GM12878 (cell line): ENCODE measurements around the gene SP4. TPM values are rescaled to one million over a fixed set of nuclear protein-coding genes. Genes with fewer than 3 reads are reported as not detected.

Source experiments
- ATAC-seq: fragments of 200-7000 bp; cut with Tn5 transposase; 3 replicates; pipeline ENCODE4 v1.9.1; 2020; ENCODE audit warnings: mild to moderate bottlenecking, moderate library complexity
- BruUV-seq: library from RNA; stranded (reverse); fragments of 400-500 nt; replicated peaks from 2 replicates; lab custom pipeline; 2021; lab: Mats Ljungman, UMichigan
- CTCF ChIA-PET: fragments of 300-600 bp; sonication (Branson Sonifier 250); formaldehyde crosslinking; extraction: SDS; loops from one replicate; lab custom pipeline; 2021; ENCODE audit warnings: inconsistent platforms; lab: Yijun Ruan, JAX
- POLR2A ChIA-PET: fragments of 350-600 bp; formaldehyde crosslinking; extraction: SDS; loops from one replicate; lab custom pipeline; 2021; ENCODE audit warnings: inconsistent platforms; lab: Charles Lee
- RAD21 ChIA-PET: fragments of 300-600 bp; sonication (Branson Sonifier 250); formaldehyde crosslinking; loops from one replicate; lab custom pipeline; 2023; ENCODE audit warnings: antibody characterized with exemption; ENCODE audit not compliant: unreplicated experiment; lab: Charles Lee
- SMC1A ChIA-PET: fragments of 300-600 bp; sonication (Branson Sonifier 250); formaldehyde crosslinking; loops from one replicate; lab custom pipeline; 2023; ENCODE audit not compliant: unreplicated experiment, uncharacterized antibody; lab: Charles Lee
- DNase-seq: peaks from one replicate; pipeline ENCODE4 v3.0.0-alpha.2; 2011; ENCODE audit warnings: low read depth, low spot score
- FAIRE-seq: peaks from 3 replicates; lab custom pipeline; 2011; peaks lifted over from hg19 to GRCh38; lab: Jason Lieb, UNC
- H2AFZ ChIP-seq: 2 replicates; pipeline ENCODE4 v1.6.0; 2011; ENCODE audit warnings: low read depth, low read length, control low read depth; ENCODE audit not compliant: control insufficient read depth
- H3K27ac ChIP-seq: 2 replicates; pipeline ENCODE4 v1.5.1; 2011; ENCODE audit warnings: control low read depth; ENCODE audit not compliant: control insufficient read depth, insufficient read depth
- H3K27me3 ChIP-seq, 2 experiments: replicated peaks in 1 of 2; 2 replicates each; pipeline versions ENCODE4 v1.6.0 to v1.6.1; 2011; ENCODE audit warnings: low read length in 1 of 2; ENCODE audit not compliant: control insufficient read depth in 2 of 2, insufficient read depth in 2 of 2
- H3K36me3 ChIP-seq, 2 experiments: 2 replicates each; pipeline ENCODE4 v1.5.1; 2011; ENCODE audit warnings: low read length in 1 of 2; ENCODE audit not compliant: control insufficient read depth in 2 of 2, insufficient read depth in 2 of 2
- H3K4me1 ChIP-seq: 2 replicates; pipeline ENCODE4 v1.6.1; 2011; ENCODE audit warnings: mild to moderate bottlenecking, low read length, moderate library complexity, mixed read lengths; ENCODE audit not compliant: control insufficient read depth, insufficient read depth
- H3K4me2 ChIP-seq: 2 replicates; pipeline ENCODE4 v1.6.0; 2011; ENCODE audit warnings: control low read depth; ENCODE audit not compliant: control insufficient read depth, insufficient read depth
- H3K4me3 ChIP-seq: fragments of 200-600 bp; sonication (generic); 2 replicates; pipeline ENCODE4 v1.5.1; 2016
- H3K79me2 ChIP-seq: 2 replicates; pipeline ENCODE4 v1.6.0; 2011; ENCODE audit warnings: low read length; ENCODE audit not compliant: control insufficient read depth, insufficient read depth
- H3K9ac ChIP-seq: 2 replicates; pipeline ENCODE4 v1.8.0; 2011; ENCODE audit warnings: low read length, control low read depth, mixed read lengths; ENCODE audit not compliant: control insufficient read depth, insufficient read depth
- H3K9me3 ChIP-seq: replicated peaks from 3 replicates; pipeline ENCODE4 v1.5.1; 2011; ENCODE audit warnings: mild to moderate bottlenecking, low read length; ENCODE audit not compliant: control insufficient read depth, insufficient read depth
- H4K20me1 ChIP-seq: 2 replicates; pipeline ENCODE4 v1.6.0; 2011; ENCODE audit not compliant: control insufficient read depth, insufficient read depth
- HCFC1 ChIP-seq: fragments of 150-350 bp; IDR thresholded peaks from 2 replicates; pipeline ENCODE4 v1.6.1; 2014; ENCODE audit warnings: low read length
- NR2C1 ChIP-seq: fragments of 450-650 bp; IDR thresholded peaks from 2 replicates; pipeline ENCODE4 v1.6.1; 2017; ENCODE audit warnings: antibody characterized with exemption, mild to moderate bottlenecking, moderate library complexity
- PAX5 ChIP-seq: IDR thresholded peaks from 2 replicates; pipeline ENCODE4 v1.6.1; 2011; ENCODE audit warnings: low read depth, low read length, borderline replicate concordance
- RAD21 ChIP-seq: IDR thresholded peaks from 2 replicates; pipeline ENCODE4 v1.6.1; 2011; ENCODE audit warnings: mild to moderate bottlenecking, low read depth, low read length, moderate library complexity; ENCODE audit not compliant: insufficient read depth
- SMC3 ChIP-seq: IDR thresholded peaks from 2 replicates; pipeline ENCODE4 v1.6.1; 2011; ENCODE audit warnings: low read length, improper control_type of control experiment, borderline replicate concordance
- SP1 ChIP-seq: IDR thresholded peaks from one replicate; pipeline ENCODE4 v1.6.1; 2011; ENCODE audit warnings: low read depth, low read length
- SREBF1 ChIP-seq: IDR thresholded peaks from 2 replicates; pipeline ENCODE4 v1.6.1; 2012; ENCODE audit warnings: mild to moderate bottlenecking, low read length
- ZNF207 ChIP-seq: fragments of 450-650 bp; IDR thresholded peaks from 2 replicates; pipeline ENCODE4 v1.6.1; 2014; ENCODE audit warnings: antibody characterized with exemption, mild to moderate bottlenecking, borderline replicate concordance
- in situ Hi-C: fragments of 300-500 bp; cut with MboI; formaldehyde crosslinking; loops from 9 replicates; pipeline ENCODE4 v1.14.3; 2018; ENCODE audit warnings: mixed read lengths
- intact Hi-C: fragments of 100-400 bp; cut with micrococcal nuclease; formaldehyde crosslinking; loops from one replicate; pipeline ENCODE4 v1.14.2; 2022; ENCODE audit not compliant: unreplicated experiment
- polyA plus RNA-seq, 11 experiments: library from polyadenylated mRNA; depleted of rRNA in 4 of 11; unstranded in 6 of 11; stranded (reverse) in 5 of 11; fragments of >200 nt; fragmentation: Nextera tagmentation in 4 of 11; fragmentation: Illumina TruSeq in 1 of 11; extraction: Ambion mirVana in 4 of 11; extraction: Trizol in 1 of 11; gene quantifications; 1 replicate in 1 of 11; 2 replicates in 10 of 11; pipeline versions ENCODE4 v1.2.1 to v1.2.3, GENCODE V29; 2011 to 2016; ENCODE audit warnings: inconsistent platforms in 2 of 11, missing spikeins in 2 of 11, low read depth in 1 of 11
- total RNA-seq, 4 experiments: library from RNA; depleted of rRNA in 3 of 4; stranded (reverse); fragments of >200 nt in 3 of 4; fragmentation: Illumina TruSeq in 1 of 4; extraction: Trizol in 1 of 4; gene quantifications; 2 replicates each; pipeline versions ENCODE4 v1.2.1 to v1.2.3, GENCODE V29; 2013 to 2021
- TF ChIP-seq, protein P1 (sequence below): fragments of 150-350 bp; IDR thresholded peaks from 2 replicates; pipeline ENCODE4 v1.6.1; 2014; ENCODE audit warnings: mild to moderate bottlenecking, low read depth, low read length
- TF ChIP-seq, protein P2 (sequence below), 3 experiments: IDR thresholded peaks in 2 of 3; conservative IDR thresholded peaks in 1 of 3; 2 replicates each; pipeline ENCODE4 v1.5.1; 2011; ENCODE audit warnings: low read depth in 3 of 3, low read length in 3 of 3, mild to moderate bottlenecking in 3 of 3, control low read depth in 2 of 3, moderate library complexity in 2 of 3, inconsistent platforms in 1 of 3, mixed read lengths in 1 of 3; ENCODE audit not compliant: control insufficient read depth in 2 of 3, insufficient read depth in 1 of 3; ENCODE audit errors: extremely low read depth in 1 of 3

SP4 gene
- total and polyA plus RNA-seq, 10 of the 15 experiments (the other 5 are each of a cell fraction or from before 2014, with no cell fraction given): 6.2 to 32.4 (median 16.1) TPM

- no peaks in the 10 kb centered on the region for H4K20me1 ChIP-seq
- SMC1A ChIA-PET: interaction anchor here (0.7 to 1.3 kb wide), 6 partner anchors 13 to 275 kb away, joined by 3 to 4 read pairs (median 3); no protein-coding TSS in a partner anchor
- H3K79me2 ChIP-seq: no peaks in the 10 kb centered on the region
- DNase-seq (no peak), ATAC-seq (no peak), FAIRE-seq (no peak)
- H3K27ac ChIP-seq: no peak overlapping the region
- CTCF ChIA-PET: interaction anchor here (0.7 to 2.8 kb wide), 5 partner anchors 9 to 264 kb away, joined by 3 to 8 read pairs (median 3); no protein-coding TSS in a partner anchor
- RAD21 ChIA-PET: no interaction called here
- H3K4me1 ChIP-seq: no peaks in the 10 kb centered on the region
- in situ Hi-C loops (no loop called here), intact Hi-C loops (loop anchor here (1.0 kb wide), 1 partner anchor 271 kb away; no protein-coding TSS in a partner anchor)
- H3K4me3 ChIP-seq: no peak overlapping the region
- no peak overlapping the region for H3K9ac ChIP-seq
- peaks cover 1% of the 10 kb centered on the region; the same call in 2 of the 3 replicates for H3K9me3 ChIP-seq
- H2AFZ ChIP-seq: no peak overlapping the region
- H3K36me3 ChIP-seq: no peaks in the 10 kb centered on the region
- POLR2A ChIA-PET: no interaction called here
- no peaks in the 10 kb centered on the region for H3K27me3 ChIP-seq
- BruUV-seq: no TSS peak
- TF ChIP-seq SP1: no peak
- TF ChIP-seq HCFC1: no peak
- TF ChIP-seq, protein P1, sequence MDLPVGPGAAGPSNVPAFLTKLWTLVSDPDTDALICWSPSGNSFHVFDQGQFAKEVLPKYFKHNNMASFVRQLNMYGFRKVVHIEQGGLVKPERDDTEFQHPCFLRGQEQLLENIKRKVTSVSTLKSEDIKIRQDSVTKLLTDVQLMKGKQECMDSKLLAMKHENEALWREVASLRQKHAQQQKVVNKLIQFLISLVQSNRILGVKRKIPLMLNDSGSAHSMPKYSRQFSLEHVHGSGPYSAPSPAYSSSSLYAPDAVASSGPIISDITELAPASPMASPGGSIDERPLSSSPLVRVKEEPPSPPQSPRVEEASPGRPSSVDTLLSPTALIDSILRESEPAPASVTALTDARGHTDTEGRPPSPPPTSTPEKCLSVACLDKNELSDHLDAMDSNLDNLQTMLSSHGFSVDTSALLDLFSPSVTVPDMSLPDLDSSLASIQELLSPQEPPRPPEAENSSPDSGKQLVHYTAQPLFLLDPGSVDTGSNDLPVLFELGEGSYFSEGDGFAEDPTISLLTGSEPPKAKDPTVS: no peak
- no peak for TF ChIP-seq NR2C1
- TF ChIP-seq ZNF207: no peak
- TF ChIP-seq SMC3: peak; percentile 14; the same call in 1 of the 2 replicates
- TF ChIP-seq SREBF1: no peak
- TF ChIP-seq PAX5: no peak
- peak; percentile 49 for TF ChIP-seq RAD21
- TF ChIP-seq, protein P2, sequence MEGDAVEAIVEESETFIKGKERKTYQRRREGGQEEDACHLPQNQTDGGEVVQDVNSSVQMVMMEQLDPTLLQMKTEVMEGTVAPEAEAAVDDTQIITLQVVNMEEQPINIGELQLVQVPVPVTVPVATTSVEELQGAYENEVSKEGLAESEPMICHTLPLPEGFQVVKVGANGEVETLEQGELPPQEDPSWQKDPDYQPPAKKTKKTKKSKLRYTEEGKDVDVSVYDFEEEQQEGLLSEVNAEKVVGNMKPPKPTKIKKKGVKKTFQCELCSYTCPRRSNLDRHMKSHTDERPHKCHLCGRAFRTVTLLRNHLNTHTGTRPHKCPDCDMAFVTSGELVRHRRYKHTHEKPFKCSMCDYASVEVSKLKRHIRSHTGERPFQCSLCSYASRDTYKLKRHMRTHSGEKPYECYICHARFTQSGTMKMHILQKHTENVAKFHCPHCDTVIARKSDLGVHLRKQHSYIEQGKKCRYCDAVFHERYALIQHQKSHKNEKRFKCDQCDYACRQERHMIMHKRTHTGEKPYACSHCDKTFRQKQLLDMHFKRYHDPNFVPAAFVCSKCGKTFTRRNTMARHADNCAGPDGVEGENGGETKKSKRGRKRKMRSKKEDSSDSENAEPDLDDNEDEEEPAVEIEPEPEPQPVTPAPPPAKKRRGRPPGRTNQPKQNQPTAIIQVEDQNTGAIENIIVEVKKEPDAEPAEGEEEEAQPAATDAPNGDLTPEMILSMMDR (IDR thresholded peaks at IDR 0.05 in 2 of 3, conservative IDR thresholded peaks at IDR 0.05 in 1 of 3; ENCODE audit: control insufficient read depth in 2 of 3, extremely low read depth in 1 of 3, insufficient read depth in 1 of 3, low read depth in 3 of 3, low read length in 3 of 3): peak; percentile 26 to 40 (median 40); a peak in 4 of 6 replicates
- TF ChIP-seq, all 136 proteins: peak for 3
- no peak overlapping the region for H3K4me2 ChIP-seq
Measured at GRCh38 chr7:21526007-21526406, 98.1 kb downstream of the SP4 start.
